ENCODE results near the gene NFKBIZ. TPM values are rescaled to one million over a fixed set of nuclear protein-coding genes. Genes with fewer than 3 reads are reported as not detected.
"Not testable (repeated sequence)": the region's sequence is repeated elsewhere in the genome, so short reads cannot be mapped to it uniquely, and the experiment has no call there.

Gene NFKBIZ
- total RNA-seq, 2 experiments from 2014 or later: 76.5 to 81.3 TPM

GRCh38 chr3:101853982-101854381 lies 4.7 kb downstream of the NFKBIZ start:
- Mint-ChIP-seq H3K4me3 (no peak overlapping the region), H3K27me3 (no peaks in the 10 kb centered on the region), H3K9me3 (no peaks in the 10 kb centered on the region), H3K36me3 (ENCODE audit: low read depth) (peaks cover 90% of the 10 kb centered on the region), H3K27ac (no peak overlapping the region), H3K4me1 (peaks cover 70% of the 10 kb centered on the region)
- no peak for DNase-seq
- ChIA-PET POLR2A (interaction anchor here (1.2 to 13.1 kb wide), 4 partner anchors 21 to 110 kb away, joined by 3 to 374 read pairs (median 32); no protein-coding TSS in a partner anchor), CTCF (no interaction called here)

DNA sequence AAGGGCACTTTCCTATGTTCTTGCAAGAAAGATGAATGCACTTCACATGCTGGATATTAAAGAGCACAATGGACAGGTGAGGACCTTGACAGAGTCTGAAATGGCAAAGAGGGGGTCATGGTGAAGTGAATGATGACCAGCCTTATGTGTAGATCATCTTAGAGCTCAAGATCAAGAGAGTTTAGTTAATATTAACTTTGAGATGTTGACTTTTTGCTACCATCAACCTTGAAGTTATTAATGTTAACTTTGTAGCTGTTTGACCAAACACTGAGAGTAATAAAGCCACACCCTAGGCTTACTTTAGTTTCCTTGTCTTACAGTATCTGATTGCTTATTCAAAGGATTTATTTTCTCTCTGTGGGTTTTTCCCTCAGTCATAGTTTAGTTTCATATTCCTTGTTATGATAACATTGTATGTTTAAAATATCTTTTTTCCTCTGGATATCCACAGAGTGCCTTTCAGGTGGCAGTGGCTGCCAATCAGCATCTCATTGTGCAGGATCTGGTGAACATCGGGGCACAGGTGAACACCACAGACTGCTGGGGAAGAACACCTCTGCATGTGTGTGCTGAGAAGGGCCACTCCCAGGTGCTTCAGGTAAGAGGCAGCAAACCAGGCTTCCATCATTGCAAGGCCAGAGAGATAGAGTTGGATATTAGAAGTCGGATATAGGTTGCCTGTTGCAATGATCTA lies 5.4 kb downstream of the NFKBIZ start:
- Mint-ChIP-seq H3K27ac (peak overlapping the region; percentile 36), H3K36me3 (ENCODE audit: low read depth) (peaks cover 98% of the 10 kb centered on the region), H3K9me3 (no peaks in the 10 kb centered on the region), H3K27me3 (no peaks in the 10 kb centered on the region), H3K4me3 (no peak overlapping the region), H3K4me1 (peaks cover 73% of the 10 kb centered on the region)
- CTCF ChIA-PET: no interaction called here
- DNase-seq: no peak
- POLR2A ChIA-PET: interaction anchor here (1.0 to 13.1 kb wide), 7 partner anchors 9 to 370 kb away, joined by 3 to 374 read pairs (median 4); no protein-coding TSS in a partner anchor

GRCh38 chr3:101857301-101857741 lies 8.0 kb downstream of the NFKBIZ start:
- Mint-ChIP-seq H3K27me3 (no peaks in the 10 kb centered on the region), H3K27ac (no peak overlapping the region), H3K4me1 (peaks cover 72% of the 10 kb centered on the region), H3K9me3 (no peaks in the 10 kb centered on the region), H3K36me3 (ENCODE audit: low read depth) (peaks cover 96% of the 10 kb centered on the region), H3K4me3 (peak overlapping the region; percentile 7)
- ChIA-PET CTCF (interaction anchor here (1.0 kb wide), 1 partner anchor 368 kb away, joined by 5 read pairs; no protein-coding TSS in a partner anchor), POLR2A (interaction anchor here (0.9 to 13.1 kb wide), 6 partner anchors 8 to 368 kb away, joined by 3 to 374 read pairs (median 6); partner anchors contain the start of gene NFKBIZ)
- DNase-seq: no peak

- Mint-ChIP-seq H3K9me3 (no peaks in the 10 kb centered on the region), H3K27me3 (no peaks in the 10 kb centered on the region), H3K27ac (peak overlapping the region; percentile 22), H3K36me3 (ENCODE audit: low read depth) (peaks cover 90% of the 10 kb centered on the region), H3K4me1 (peaks cover 61% of the 10 kb centered on the region), H3K4me3 (no peak overlapping the region)
- ChIA-PET CTCF (no interaction called here), POLR2A (interaction anchor here (0.7 to 13.1 kb wide), 5 partner anchors 9 to 367 kb away, joined by 3 to 374 read pairs (median 3); partner anchors contain the start of gene NFKBIZ)
- no peak for DNase-seq
These were observed 9.2 kb downstream of the NFKBIZ start for GRCh38 chr3:101858464-101859030.

GRCh38 chr3:101859882-101860448 lies 10.7 kb downstream of the NFKBIZ start:
- no peaks in the 10 kb centered on the region for H3K9me3 Mint-ChIP-seq
- DNase-seq: no peak
- peaks cover 51% of the 10 kb centered on the region for H3K4me1 Mint-ChIP-seq
- peaks cover 77% of the 10 kb centered on the region for H3K36me3 Mint-ChIP-seq (ENCODE audit: low read depth)
- H3K4me3 Mint-ChIP-seq: no peak overlapping the region
- H3K27ac Mint-ChIP-seq: no peak overlapping the region
- CTCF ChIA-PET: interaction anchor here (1.3 to 1.9 kb wide), 2 partner anchors 54 to 365 kb away, joined by 3 to 5 read pairs; no protein-coding TSS in a partner anchor
- POLR2A ChIA-PET: interaction anchor here (1.1 to 4.7 kb wide), 5 partner anchors 8 to 254 kb away, joined by 3 to 22 read pairs (median 9); partner anchors contain the start of gene NFKBIZ
- no peaks in the 10 kb centered on the region for H3K27me3 Mint-ChIP-seq

- POLR2A ChIA-PET: interaction anchor here (0.6 to 4.7 kb wide), 9 partner anchors 10 to 367 kb away, joined by 3 to 22 read pairs (median 4); partner anchors contain the start of genes CEP97 and NFKBIZ
- DNase-seq: no peak
- CTCF ChIA-PET: interaction anchor here (0.8 to 1.9 kb wide), 2 partner anchors 43 to 364 kb away, joined by 3 to 5 read pairs; no protein-coding TSS in a partner anchor
- H3K36me3 Mint-ChIP-seq (ENCODE audit: low read depth): peaks cover 63% of the 10 kb centered on the region
- no peak overlapping the region for H3K4me3 Mint-ChIP-seq
- H3K27me3 Mint-ChIP-seq: no peaks in the 10 kb centered on the region
- H3K4me1 Mint-ChIP-seq: peaks cover 42% of the 10 kb centered on the region
- peak overlapping the region; percentile 5 for H3K27ac Mint-ChIP-seq
- no peaks in the 10 kb centered on the region for H3K9me3 Mint-ChIP-seq
These were observed 12.0 kb downstream of the NFKBIZ start for GRCh38 chr3:101861212-101861788.

DNA sequence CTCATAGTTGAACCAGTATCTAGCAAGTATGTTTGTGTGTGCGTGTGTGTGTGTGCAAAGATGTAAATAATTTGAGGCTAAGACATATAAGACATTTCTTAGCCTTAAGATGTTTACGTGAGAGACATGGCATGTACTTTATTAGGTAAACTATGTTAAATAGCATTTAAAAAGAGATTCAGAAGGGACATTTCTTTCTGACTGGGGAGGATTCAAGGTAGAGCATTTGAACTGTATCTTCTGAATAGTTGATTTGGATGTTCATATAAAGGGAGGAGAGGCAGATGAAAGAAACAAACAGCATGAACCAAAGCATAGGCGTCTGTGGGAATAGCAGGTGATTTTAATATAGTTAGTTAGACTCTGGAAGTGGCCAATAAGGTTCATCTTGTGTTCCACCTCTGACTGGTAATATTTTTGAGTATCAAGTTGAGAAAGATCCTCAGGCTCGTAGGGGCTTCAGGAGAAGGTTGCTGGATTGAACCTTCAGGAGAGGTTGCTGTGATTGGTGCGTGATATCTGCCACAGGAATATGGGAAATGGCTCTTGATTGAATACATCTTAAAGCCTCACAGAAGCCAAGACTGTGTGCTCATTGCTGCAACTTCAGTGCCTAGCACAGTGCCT lies 12.6 kb downstream of the NFKBIZ start:
- DNase-seq: no peak
- no peaks in the 10 kb centered on the region for H3K27me3 Mint-ChIP-seq
- ChIA-PET CTCF (interaction anchor here (0.8 kb wide), 1 partner anchor 44 kb away, joined by 3 read pairs; no protein-coding TSS in a partner anchor), POLR2A (interaction anchor here (0.6 to 4.7 kb wide), 9 partner anchors 10 to 366 kb away, joined by 3 to 22 read pairs (median 4); partner anchors contain the start of genes CEP97 and NFKBIZ)
- H3K4me1 Mint-ChIP-seq: peaks cover 38% of the 10 kb centered on the region
- peaks cover 57% of the 10 kb centered on the region for H3K36me3 Mint-ChIP-seq (ENCODE audit: low read depth)
- no peaks in the 10 kb centered on the region for H3K9me3 Mint-ChIP-seq
- peak overlapping the region; percentile 5 for H3K27ac Mint-ChIP-seq
- H3K4me3 Mint-ChIP-seq: no peak overlapping the region

DNA sequence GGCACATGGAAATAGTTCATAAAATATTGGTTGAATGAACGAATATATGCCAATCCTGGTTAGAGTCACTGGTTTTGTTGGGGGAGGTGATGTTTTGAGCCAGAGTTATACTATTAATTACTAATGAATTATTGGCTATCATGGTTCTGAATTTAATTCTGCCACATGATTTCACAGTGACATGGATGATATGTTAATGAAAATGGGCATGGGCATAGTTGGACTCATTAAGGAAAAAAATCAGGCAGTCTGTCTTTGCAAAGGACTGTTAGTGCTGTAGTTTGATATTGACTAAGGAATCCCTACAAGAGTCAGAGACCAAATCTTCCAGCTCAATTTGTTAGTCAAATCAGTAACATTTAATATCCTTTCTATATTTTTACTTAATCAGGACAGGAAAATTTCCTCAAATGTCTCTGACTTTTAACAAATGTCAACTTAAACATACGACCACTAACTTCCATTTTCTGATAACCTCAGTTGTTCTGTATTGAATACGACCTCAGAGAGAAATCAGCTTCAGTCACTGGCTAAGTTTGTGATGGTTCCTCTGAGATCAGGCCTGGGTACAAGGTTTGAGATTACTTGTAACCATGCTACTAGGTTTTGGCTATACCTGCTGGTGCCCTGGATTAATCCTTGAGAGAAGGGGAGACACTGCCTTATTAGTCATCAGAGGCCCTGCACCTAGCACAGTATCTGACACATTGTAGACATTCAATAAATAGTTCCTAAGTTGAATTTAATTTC lies 13.3 kb downstream of the NFKBIZ start:
- Mint-ChIP-seq H3K9me3 (no peaks in the 10 kb centered on the region), H3K27me3 (no peaks in the 10 kb centered on the region), H3K27ac (no peak overlapping the region), H3K36me3 (ENCODE audit: low read depth) (peaks cover 51% of the 10 kb centered on the region), H3K4me3 (no peak overlapping the region), H3K4me1 (peaks cover 31% of the 10 kb centered on the region)
- DNase-seq: no peak
- ChIA-PET POLR2A (interaction anchor here (0.9 to 4.7 kb wide), 7 partner anchors 11 to 362 kb away, joined by 3 to 22 read pairs (median 4); partner anchors contain the start of gene NFKBIZ), CTCF (interaction anchor here (1.9 kb wide), 1 partner anchor 362 kb away, joined by 6 read pairs; no protein-coding TSS in a partner anchor)

GRCh38 chr3:101864926-101865325 lies 15.6 kb downstream of the NFKBIZ start:
- not testable (repeated sequence) for DNase-seq, H3K4me3 Mint-ChIP-seq, H3K27ac Mint-ChIP-seq, H3K9me3 Mint-ChIP-seq, H3K27me3 Mint-ChIP-seq
- H3K36me3 Mint-ChIP-seq (ENCODE audit: low read depth): peaks cover 28% of the 10 kb centered on the region
- H3K4me1 Mint-ChIP-seq: peaks cover 15% of the 10 kb centered on the region
- POLR2A ChIA-PET: interaction anchor here (1.4 kb wide), 1 partner anchor 13 kb away, joined by 5 read pairs; no protein-coding TSS in a partner anchor
- CTCF ChIA-PET: interaction anchor here (1.5 kb wide), 1 partner anchor 360 kb away, joined by 4 read pairs; no protein-coding TSS in a partner anchor

- peaks cover 13% of the 10 kb centered on the region for H3K4me1 Mint-ChIP-seq
- peaks cover 21% of the 10 kb centered on the region for H3K36me3 Mint-ChIP-seq (ENCODE audit: low read depth)
- H3K27ac Mint-ChIP-seq: no peak overlapping the region
- H3K9me3 Mint-ChIP-seq: no peaks in the 10 kb centered on the region
- ChIA-PET CTCF (interaction anchor here (1.5 kb wide), 1 partner anchor 359 kb away, joined by 4 read pairs; no protein-coding TSS in a partner anchor), POLR2A (interaction anchor here (1.4 kb wide), 1 partner anchor 14 kb away, joined by 5 read pairs; no protein-coding TSS in a partner anchor)
- no peaks in the 10 kb centered on the region for H3K27me3 Mint-ChIP-seq
- DNase-seq: no peak
- H3K4me3 Mint-ChIP-seq: no peak overlapping the region
These were observed 16.6 kb downstream of the NFKBIZ start for GRCh38 chr3:101865751-101866509.

GRCh38 chr3:101867511-101867910 lies 18.2 kb downstream of the NFKBIZ start:
- no peak overlapping the region for H3K4me3 Mint-ChIP-seq
- CTCF ChIA-PET: interaction anchor here (0.6 to 1.7 kb wide), 2 partner anchors 69 to 358 kb away, joined by 3 to 7 read pairs; no protein-coding TSS in a partner anchor
- H3K36me3 Mint-ChIP-seq (ENCODE audit: low read depth): peaks cover 7% of the 10 kb centered on the region
- POLR2A ChIA-PET: interaction anchor here (1.0 to 1.4 kb wide), 3 partner anchors 16 to 226 kb away, joined by 3 to 5 read pairs (median 3); partner anchors contain the start of gene NFKBIZ
- no peak overlapping the region for H3K27ac Mint-ChIP-seq
- H3K27me3 Mint-ChIP-seq: no peaks in the 10 kb centered on the region
- peaks cover 2% of the 10 kb centered on the region for H3K4me1 Mint-ChIP-seq
- no peak for DNase-seq
- H3K9me3 Mint-ChIP-seq: no peaks in the 10 kb centered on the region
